Frontal cortex (tissue), 4 donors: ENCODE data around the gene PRPF39. TPM values are rescaled to one million over a fixed set of nuclear protein-coding genes. Genes with fewer than 3 reads are reported as not detected.
"Not testable (repeated sequence)": the region's sequence is repeated elsewhere in the genome, so short reads cannot be mapped to it uniquely, and the experiment has no call there.

Experiments
- DNase-seq, 2 donors: peaks; one replicate each; pipeline ENCODE4 v3.0.0; 2012; ENCODE audit warnings: low spot score in 2 of 2
- FAIRE-seq: peaks from 2 replicates; lab custom pipeline; 2012; peaks lifted over from hg19 to GRCh38; lab: Jason Lieb, UNC
- total RNA-seq: library from RNA; depleted of rRNA; stranded (reverse); fragments of >200 nt; gene quantifications from one replicate; pipeline ENCODE4 v1.2.3, GENCODE V29; 2014
- donor health status: control.
- donor health status: control.
- donor health status: control.

Gene PRPF39
- total RNA-seq, 1 donor from 2014 or later: 47.7 TPM

GRCh38 chr14:45080416-45080968, 3.4 kb upstream of the PRPF39 start:
- DNase-seq, FAIRE-seq: not testable (repeated sequence)

GRCh38 chr14:45081096-45081495, 2.8 kb upstream of the PRPF39 start:
- not testable (repeated sequence) for DNase-seq, FAIRE-seq

GRCh38 chr14:45082420-45082819, 1.5 kb upstream of the PRPF39 start:
- FAIRE-seq (no peak), DNase-seq (no peak)

GRCh38 chr14:45083617-45083975, 320 bp upstream of the PRPF39 start:
- no peak for FAIRE-seq

GRCh38 chr14:45084946-45085346, 1.0 kb downstream of the PRPF39 start:
- no peak for FAIRE-seq
- no peak for DNase-seq

More at GRCh38 chr14:45083617-45083975, 320 bp upstream of the PRPF39 start:
- peak in 1 of 2 donors; percentile 33 for DNase-seq

GRCh38 chr14:45089813-45090212, 5.9 kb downstream of the PRPF39 start:
- FAIRE-seq (no peak), DNase-seq (no peak)

GRCh38 chr14:45091710-45092109, 7.8 kb downstream of the PRPF39 start:
- FAIRE-seq (no peak), DNase-seq (no peak)

- no peak for DNase-seq
- no peak for FAIRE-seq
Measured at GRCh38 chr14:45094275-45094674, 10.4 kb downstream of the PRPF39 start.

GRCh38 chr14:45095143-45095542, 11.2 kb downstream of the PRPF39 start:
- no peak for DNase-seq
- FAIRE-seq: no peak

GRCh38 chr14:45096218-45096617, 12.3 kb downstream of the PRPF39 start:
- DNase-seq: no peak
- FAIRE-seq: no peak

GRCh38 chr14:45103806-45104205, 19.9 kb downstream of the PRPF39 start:
- DNase-seq (no peak), FAIRE-seq (no peak)

GRCh38 chr14:45104561-45104960, 20.6 kb downstream of the PRPF39 start:
- DNase-seq (no peak), FAIRE-seq (no peak)

- FAIRE-seq (no peak), DNase-seq (no peak)
Measured at GRCh38 chr14:45112896-45113781, 29.2 kb downstream of the PRPF39 start.

- no peak for DNase-seq
- FAIRE-seq: no peak
Measured at GRCh38 chr14:45114327-45114726, 30.4 kb downstream of the PRPF39 start.

GRCh38 chr14:45118594-45118993, 34.7 kb downstream of the PRPF39 start:
- FAIRE-seq (no peak), DNase-seq (no peak)

- no peak for FAIRE-seq
- DNase-seq: no peak
Measured at GRCh38 chr14:45120096-45120495, 36.2 kb downstream of the PRPF39 start.

- DNase-seq (no peak), FAIRE-seq (no peak)
Measured at GRCh38 chr14:45123271-45123670, 39.4 kb downstream of the PRPF39 start.

- FAIRE-seq (no peak), DNase-seq (no peak)
Measured at GRCh38 chr14:45125754-45126153, 41.8 kb downstream of the PRPF39 start.

GRCh38 chr14:45128963-45129629, 45.2 kb downstream of the PRPF39 start:
- DNase-seq (no peak), FAIRE-seq (no peak)

GRCh38 chr14:45133683-45134050, 49.8 kb downstream of the PRPF39 start:
- DNase-seq (no peak), FAIRE-seq (no peak)
